Measurements from ENCODE around the gene SLC8B1. TPM values are rescaled to one million over a fixed set of nuclear protein-coding genes. Genes with fewer than 3 reads are reported as not detected.

Gene SLC8B1
- total and polyA plus RNA-seq, 2 donors, result 12.8 to 20.5 TPM

GRCh38 chr12:113289361-113289760 is 45.5 kb downstream of the SLC8B1 start:
- peaks cover 2% of the 10 kb centered on the region for H3K36me3 ChIP-seq (ENCODE audit: insufficient read depth)
- 75% methylated on average over 2 of the region's 2 CpGs for WGBS
- no peak for DNase-seq (ENCODE audit: extremely low spot score)
- H3K4me1 ChIP-seq (ENCODE audit: insufficient read depth), result no peaks in the 10 kb centered on the region
- no peak overlapping the region for H3K27ac ChIP-seq (ENCODE audit: low read depth)
- no peak overlapping the region for H3K4me3 ChIP-seq (ENCODE audit: low read depth, low read length)

GRCh38 chr12:113287899-113288282 is 47.0 kb downstream of the SLC8B1 start:
- H3K36me3 ChIP-seq (ENCODE audit: insufficient read depth), result peaks cover 2% of the 10 kb centered on the region
- no peak for DNase-seq (ENCODE audit: extremely low spot score)
- H3K4me1 ChIP-seq (ENCODE audit: insufficient read depth), result no peaks in the 10 kb centered on the region
- no peak overlapping the region for H3K27ac ChIP-seq (ENCODE audit: low read depth)
- 96% methylated on average over 19 of the region's 19 CpGs for WGBS
- H3K4me3 ChIP-seq (ENCODE audit: low read depth, low read length), result no peak overlapping the region

GRCh38 chr12:113287146-113287898 is 47.6 kb downstream of the SLC8B1 start:
- no peak for DNase-seq (ENCODE audit: extremely low spot score)
- Histone ChIP-seq H3K4me3 (ENCODE audit: low read depth, low read length) (no peak overlapping the region), H3K27ac (ENCODE audit: low read depth) (no peak overlapping the region), H3K4me1 (ENCODE audit: insufficient read depth) (no peaks in the 10 kb centered on the region), H3K36me3 (ENCODE audit: insufficient read depth) (peaks cover 2% of the 10 kb centered on the region)
- 95% methylated on average over 21 of the region's 21 CpGs for WGBS

GRCh38 chr12:113286712-113287111 is 48.2 kb downstream of the SLC8B1 start:
- no peak overlapping the region for H3K4me3 ChIP-seq (ENCODE audit: low read depth, low read length)
- H3K4me1 ChIP-seq (ENCODE audit: insufficient read depth), result no peaks in the 10 kb centered on the region
- WGBS, result 86% methylated on average over 11 of the region's 11 CpGs
- no peak overlapping the region for H3K27ac ChIP-seq (ENCODE audit: low read depth)
- H3K36me3 ChIP-seq (ENCODE audit: insufficient read depth), result peaks cover 2% of the 10 kb centered on the region
- no peak for DNase-seq (ENCODE audit: extremely low spot score)

- Histone ChIP-seq H3K4me1 (ENCODE audit: insufficient read depth) (no peaks in the 10 kb centered on the region), H3K27ac (ENCODE audit: low read depth) (no peak overlapping the region), H3K36me3 (ENCODE audit: insufficient read depth) (peaks cover 2% of the 10 kb centered on the region), H3K4me3 (ENCODE audit: low read depth, low read length) (no peak overlapping the region)
- WGBS, result 76% methylated on average over 22 of the region's 22 CpGs
- no peak for DNase-seq (ENCODE audit: extremely low spot score)
Measured at GRCh38 chr12:113285679-113286610, 49.0 kb downstream of the SLC8B1 start.

GRCh38 chr12:113284751-113285150 is 50.2 kb downstream of the SLC8B1 start:
- Histone ChIP-seq H3K36me3 (ENCODE audit: insufficient read depth) (peaks cover 5% of the 10 kb centered on the region), H3K27ac (ENCODE audit: low read depth) (no peak overlapping the region), H3K4me1 (ENCODE audit: insufficient read depth) (no peaks in the 10 kb centered on the region), H3K4me3 (ENCODE audit: low read depth, low read length) (no peak overlapping the region)
- no peak for DNase-seq (ENCODE audit: extremely low spot score)
- WGBS, result 77% methylated on average over 13 of the region's 13 CpGs

- no peak for DNase-seq (ENCODE audit: extremely low spot score)
Measured at GRCh38 chr12:113278633-113279032, 56.3 kb downstream of the SLC8B1 start.

GRCh38 chr12:113278141-113278540 is 56.8 kb downstream of the SLC8B1 start:
- H3K36me3 ChIP-seq (ENCODE audit: insufficient read depth), result peaks cover 9% of the 10 kb centered on the region
- DNase-seq (ENCODE audit: extremely low spot score), result no peak
- no peaks in the 10 kb centered on the region for H3K4me1 ChIP-seq (ENCODE audit: insufficient read depth)
- WGBS, result 88% methylated on average over 8 of the region's 8 CpGs
- no peak overlapping the region for H3K4me3 ChIP-seq (ENCODE audit: low read depth, low read length)
- no peak overlapping the region for H3K27ac ChIP-seq (ENCODE audit: low read depth)

More at GRCh38 chr12:113278633-113279032, 56.3 kb downstream of the SLC8B1 start:
- Histone ChIP-seq H3K4me1 (ENCODE audit: insufficient read depth) (no peaks in the 10 kb centered on the region), H3K27ac (ENCODE audit: low read depth) (no peak overlapping the region), H3K36me3 (ENCODE audit: insufficient read depth) (peaks cover 9% of the 10 kb centered on the region), H3K4me3 (ENCODE audit: low read depth, low read length) (no peak overlapping the region)
- WGBS, result 83% methylated on average over 5 of the region's 5 CpGs

GRCh38 chr12:113277511-113277910 is 57.4 kb downstream of the SLC8B1 start:
- no peak overlapping the region for H3K4me3 ChIP-seq (ENCODE audit: low read depth, low read length)
- H3K36me3 ChIP-seq (ENCODE audit: insufficient read depth), result peaks cover 9% of the 10 kb centered on the region
- 93% methylated on average over 5 of the region's 5 CpGs for WGBS
- H3K4me1 ChIP-seq (ENCODE audit: insufficient read depth), result no peaks in the 10 kb centered on the region
- DNase-seq (ENCODE audit: extremely low spot score), result no peak
- no peak overlapping the region for H3K27ac ChIP-seq (ENCODE audit: low read depth)

- DNase-seq (ENCODE audit: extremely low spot score), result no peak
Measured at GRCh38 chr12:113276946-113277500, 57.9 kb downstream of the SLC8B1 start.

GRCh38 chr12:113276306-113276705 is 58.6 kb downstream of the SLC8B1 start:
- Histone ChIP-seq H3K36me3 (ENCODE audit: insufficient read depth) (peaks cover 9% of the 10 kb centered on the region), H3K4me3 (ENCODE audit: low read depth, low read length) (no peak overlapping the region), H3K4me1 (ENCODE audit: insufficient read depth) (no peaks in the 10 kb centered on the region), H3K27ac (ENCODE audit: low read depth) (no peak overlapping the region)
- no peak for DNase-seq (ENCODE audit: extremely low spot score)
- WGBS, result 79% methylated on average over 8 of the region's 8 CpGs

More at GRCh38 chr12:113276946-113277500, 57.9 kb downstream of the SLC8B1 start:
- no peak overlapping the region for H3K4me3 ChIP-seq (ENCODE audit: low read depth, low read length)
- WGBS, result 94% methylated on average over 10 of the region's 10 CpGs
- peaks cover 9% of the 10 kb centered on the region for H3K36me3 ChIP-seq (ENCODE audit: insufficient read depth)
- H3K27ac ChIP-seq (ENCODE audit: low read depth), result no peak overlapping the region
- H3K4me1 ChIP-seq (ENCODE audit: insufficient read depth), result no peaks in the 10 kb centered on the region

- no peaks in the 10 kb centered on the region for H3K4me1 ChIP-seq (ENCODE audit: insufficient read depth)
- H3K27ac ChIP-seq (ENCODE audit: low read depth), result no peak overlapping the region
- WGBS, result 93% methylated on average over 8 of the region's 8 CpGs
- H3K36me3 ChIP-seq (ENCODE audit: insufficient read depth), result peaks cover 6% of the 10 kb centered on the region
- DNase-seq (ENCODE audit: extremely low spot score), result no peak
- no peak overlapping the region for H3K4me3 ChIP-seq (ENCODE audit: low read depth, low read length)
Measured at GRCh38 chr12:113274848-113275247, 60.1 kb downstream of the SLC8B1 start.

- Histone ChIP-seq H3K36me3 (ENCODE audit: insufficient read depth) (peaks cover 7% of the 10 kb centered on the region), H3K4me1 (ENCODE audit: insufficient read depth) (no peaks in the 10 kb centered on the region), H3K4me3 (ENCODE audit: low read depth, low read length) (no peak overlapping the region), H3K27ac (ENCODE audit: low read depth) (no peak overlapping the region)
- 91% methylated on average over 13 of the region's 13 CpGs for WGBS
- no peak for DNase-seq (ENCODE audit: extremely low spot score)
Measured at GRCh38 chr12:113273053-113273725, 61.7 kb downstream of the SLC8B1 start.
